Measurements from ENCODE around the gene GRID2. TPM values are rescaled to one million over a fixed set of nuclear protein-coding genes. Genes with fewer than 3 reads are reported as not detected.

GRID2 gene
- polyA plus RNA-seq, 1 donor (not counting 4 experiments of a cell fraction or from before 2014, with no cell fraction given) = not detected

DNA sequence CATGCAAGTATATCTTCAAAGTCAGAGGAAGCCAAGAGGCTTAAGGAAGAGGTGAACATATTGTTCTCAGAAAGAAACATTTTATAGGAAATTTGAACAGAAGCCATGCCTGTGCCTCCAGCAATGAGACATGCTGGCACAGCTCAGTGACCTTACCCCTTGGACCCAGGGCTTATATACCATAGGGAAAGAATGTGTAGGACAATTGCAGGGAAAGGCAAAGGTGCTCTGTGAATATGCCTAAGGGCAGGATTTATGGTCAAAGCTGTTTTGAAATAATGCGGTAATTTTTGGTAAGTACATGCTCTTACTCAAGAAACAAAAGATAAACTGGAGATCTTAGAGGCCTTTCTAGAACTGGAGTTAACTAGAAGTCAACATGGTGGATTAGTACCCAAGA is 568.8 kb downstream of the GRID2 start:
- no peaks in the 10 kb centered on the region for H3K9me1 ChIP-seq (ENCODE audit: control insufficient read depth, extremely low read depth, insufficient read depth, low read length)
- H3K9ac ChIP-seq (ENCODE audit: control insufficient read depth, extremely low read depth, insufficient read depth, low read length) = no peak overlapping the region
- H3K79me2 ChIP-seq (ENCODE audit: control insufficient read depth, insufficient read depth, low read length) = no peaks in the 10 kb centered on the region
- no peak overlapping the region for H3K27ac ChIP-seq (ENCODE audit: control insufficient read depth, insufficient read depth, low read length)
- H4K20me1 ChIP-seq (ENCODE audit: control insufficient read depth, extremely low read depth, insufficient read depth, low read length) = no peaks in the 10 kb centered on the region
- no peak overlapping the region for H2AFZ ChIP-seq (ENCODE audit: control insufficient read depth, low read length)
- no peak overlapping the region for H3K4me3 ChIP-seq (ENCODE audit: control insufficient read depth in 2 of 3, extremely low read depth in 1 of 3, insufficient read depth in 2 of 3, low read depth in 1 of 3, low read length in 3 of 3)
- H3K4me1 ChIP-seq (ENCODE audit: control insufficient read depth, extremely low read depth, insufficient read depth, low read length) = peaks cover 2% of the 10 kb centered on the region
- no peaks in the 10 kb centered on the region for H3K36me3 ChIP-seq (ENCODE audit: control insufficient read depth in 2 of 2, extremely low read depth in 1 of 2, insufficient read depth in 2 of 2, low read length in 2 of 2)
- H3K27me3 ChIP-seq (ENCODE audit: control insufficient read depth, extremely low read depth, insufficient read depth, low read length) = no peaks in the 10 kb centered on the region
- TF ChIP-seq, protein P1, sequence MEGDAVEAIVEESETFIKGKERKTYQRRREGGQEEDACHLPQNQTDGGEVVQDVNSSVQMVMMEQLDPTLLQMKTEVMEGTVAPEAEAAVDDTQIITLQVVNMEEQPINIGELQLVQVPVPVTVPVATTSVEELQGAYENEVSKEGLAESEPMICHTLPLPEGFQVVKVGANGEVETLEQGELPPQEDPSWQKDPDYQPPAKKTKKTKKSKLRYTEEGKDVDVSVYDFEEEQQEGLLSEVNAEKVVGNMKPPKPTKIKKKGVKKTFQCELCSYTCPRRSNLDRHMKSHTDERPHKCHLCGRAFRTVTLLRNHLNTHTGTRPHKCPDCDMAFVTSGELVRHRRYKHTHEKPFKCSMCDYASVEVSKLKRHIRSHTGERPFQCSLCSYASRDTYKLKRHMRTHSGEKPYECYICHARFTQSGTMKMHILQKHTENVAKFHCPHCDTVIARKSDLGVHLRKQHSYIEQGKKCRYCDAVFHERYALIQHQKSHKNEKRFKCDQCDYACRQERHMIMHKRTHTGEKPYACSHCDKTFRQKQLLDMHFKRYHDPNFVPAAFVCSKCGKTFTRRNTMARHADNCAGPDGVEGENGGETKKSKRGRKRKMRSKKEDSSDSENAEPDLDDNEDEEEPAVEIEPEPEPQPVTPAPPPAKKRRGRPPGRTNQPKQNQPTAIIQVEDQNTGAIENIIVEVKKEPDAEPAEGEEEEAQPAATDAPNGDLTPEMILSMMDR (optimal IDR thresholded peaks at IDR 0.05 in 1 of 3, IDR thresholded peaks at IDR 0.05 in 1 of 3, conservative IDR thresholded peaks at IDR 0.05 in 1 of 3; ENCODE audit: extremely low read depth in 1 of 3, insufficient read depth in 2 of 3, low read length in 3 of 3) = no peak
- TF ChIP-seq EZH2 (IDR thresholded peaks at IDR 0.05; ENCODE audit: low read length) = no peak
- DNase-seq (ENCODE audit: low read depth, low spot score) = no peak
- H3K9me3 ChIP-seq (ENCODE audit: control insufficient read depth, low read depth, low read length) = no peaks in the 10 kb centered on the region
- dilution Hi-C loops (cut with MboI; ENCODE audit: extremely low pct_ligation_motif_present, low sequenced_read_pairs) = no loop called here
- no peak overlapping the region for H3K4me2 ChIP-seq (ENCODE audit: control insufficient read depth, extremely low read depth, insufficient read depth, low read depth, low read length)
- FAIRE-seq = no peak

DNA sequence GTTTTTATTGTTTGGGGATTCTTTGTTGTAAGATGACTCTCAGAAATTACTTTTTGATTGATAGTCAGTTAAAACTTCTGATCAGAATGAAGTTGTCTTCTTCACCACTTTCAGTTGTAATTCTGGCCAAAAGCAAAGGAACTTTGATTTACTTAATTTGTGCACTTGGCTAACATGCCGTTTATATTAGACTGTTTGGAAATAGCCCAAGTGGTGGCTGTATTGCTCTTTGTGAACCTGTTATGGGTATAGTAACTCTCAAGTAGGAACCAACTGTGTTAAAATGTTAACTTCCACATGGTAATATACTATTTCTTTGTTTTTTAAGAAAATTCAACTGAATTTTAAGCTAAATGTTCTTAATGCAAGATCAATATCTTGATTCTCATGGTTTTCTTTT is 581.9 kb downstream of the GRID2 start:
- Histone ChIP-seq H3K27me3 (ENCODE audit: control insufficient read depth, extremely low read depth, insufficient read depth, low read length) (no peaks in the 10 kb centered on the region), H3K36me3 (ENCODE audit: control insufficient read depth in 2 of 2, extremely low read depth in 1 of 2, insufficient read depth in 2 of 2, low read length in 2 of 2) (no peaks in the 10 kb centered on the region), H3K9me3 (ENCODE audit: control insufficient read depth, low read depth, low read length) (no peaks in the 10 kb centered on the region), H3K4me3 (ENCODE audit: control insufficient read depth in 2 of 3, extremely low read depth in 1 of 3, insufficient read depth in 2 of 3, low read depth in 1 of 3, low read length in 3 of 3) (no peak overlapping the region), H3K4me2 (ENCODE audit: control insufficient read depth, extremely low read depth, insufficient read depth, low read depth, low read length) (no peak overlapping the region), H3K79me2 (ENCODE audit: control insufficient read depth, insufficient read depth, low read length) (no peaks in the 10 kb centered on the region), H2AFZ (ENCODE audit: control insufficient read depth, low read length) (no peak overlapping the region), H3K9ac (ENCODE audit: control insufficient read depth, extremely low read depth, insufficient read depth, low read length) (no peak overlapping the region), H3K9me1 (ENCODE audit: control insufficient read depth, extremely low read depth, insufficient read depth, low read length) (no peaks in the 10 kb centered on the region), H4K20me1 (ENCODE audit: control insufficient read depth, extremely low read depth, insufficient read depth, low read length) (no peaks in the 10 kb centered on the region), H3K4me1 (ENCODE audit: control insufficient read depth, extremely low read depth, insufficient read depth, low read length) (no peaks in the 10 kb centered on the region), H3K27ac (ENCODE audit: control insufficient read depth, insufficient read depth, low read length) (no peak overlapping the region)
- TF ChIP-seq, protein P1 (optimal IDR thresholded peaks at IDR 0.05 in 1 of 3, IDR thresholded peaks at IDR 0.05 in 1 of 3, conservative IDR thresholded peaks at IDR 0.05 in 1 of 3; ENCODE audit: extremely low read depth in 1 of 3, insufficient read depth in 2 of 3, low read length in 3 of 3) = no peak
- no peak for TF ChIP-seq EZH2 (IDR thresholded peaks at IDR 0.05; ENCODE audit: low read length)
- FAIRE-seq (no peak), DNase-seq (ENCODE audit: low read depth, low spot score) (no peak)
- dilution Hi-C loops (cut with MboI; ENCODE audit: extremely low pct_ligation_motif_present, low sequenced_read_pairs) = no loop called here
